NCI-H510A (cell line): ENCODE data around the gene DMAC2.
"Not testable (repeated sequence)": the region's sequence is repeated elsewhere in the genome, so short reads cannot be mapped to it uniquely, and the experiment has no call there.

ENCODE experiments used
- DNase-seq: peaks from one replicate; lab custom pipeline; 2025; lab: John Stamatoyannopoulos, UW

The DMAC2 gene

DNA sequence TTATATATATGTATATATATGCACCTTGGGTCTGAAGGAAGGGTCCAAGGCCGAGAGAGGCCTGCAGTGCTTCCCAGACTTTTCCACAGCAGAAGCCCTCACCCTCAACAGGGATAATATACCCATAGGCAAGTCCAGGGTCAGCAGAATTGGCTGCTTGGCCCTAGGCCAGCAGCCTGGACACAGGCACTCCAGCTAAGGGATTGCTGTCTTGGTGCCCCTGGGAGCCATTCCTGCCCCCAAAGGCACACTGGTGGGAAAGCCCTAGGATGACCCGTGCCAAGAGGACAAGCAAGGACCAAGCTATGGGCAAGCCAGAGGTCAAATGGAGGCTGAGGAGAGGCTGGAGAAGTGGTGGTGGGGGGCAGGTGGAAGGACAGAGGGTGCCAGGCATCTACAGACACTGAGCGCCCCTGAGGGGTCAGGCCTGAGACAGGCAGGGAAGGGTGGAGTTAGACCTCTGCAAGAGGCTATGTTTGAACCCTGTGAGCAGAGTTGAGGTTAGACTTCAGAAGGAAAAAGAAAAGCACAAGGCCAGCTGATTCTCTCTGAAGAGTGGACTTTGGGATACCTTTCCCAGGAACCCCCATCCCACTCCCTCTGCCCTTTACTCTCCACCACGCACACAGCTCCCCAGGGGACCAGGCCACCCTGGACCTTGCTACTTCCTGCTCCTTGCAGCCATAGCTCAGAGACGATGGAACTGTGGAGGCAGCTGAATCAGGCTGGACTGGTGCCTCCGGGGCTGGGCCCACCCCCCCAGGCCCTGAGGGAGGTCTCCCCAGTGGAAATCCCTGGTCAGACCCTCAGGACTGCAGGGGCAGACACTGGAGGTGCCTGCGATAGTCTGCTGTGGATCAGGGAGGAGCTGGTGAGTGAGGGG is 3.0 kb upstream of the DMAC2 start, which contains the start of gene ERICH4:
ERICH4 (plus strand) TSS at position 684 of the 883 bp plus-strand sequence; CDS start at position 698, 14 bp downstream.
- DNase-seq: no peak

DNA sequence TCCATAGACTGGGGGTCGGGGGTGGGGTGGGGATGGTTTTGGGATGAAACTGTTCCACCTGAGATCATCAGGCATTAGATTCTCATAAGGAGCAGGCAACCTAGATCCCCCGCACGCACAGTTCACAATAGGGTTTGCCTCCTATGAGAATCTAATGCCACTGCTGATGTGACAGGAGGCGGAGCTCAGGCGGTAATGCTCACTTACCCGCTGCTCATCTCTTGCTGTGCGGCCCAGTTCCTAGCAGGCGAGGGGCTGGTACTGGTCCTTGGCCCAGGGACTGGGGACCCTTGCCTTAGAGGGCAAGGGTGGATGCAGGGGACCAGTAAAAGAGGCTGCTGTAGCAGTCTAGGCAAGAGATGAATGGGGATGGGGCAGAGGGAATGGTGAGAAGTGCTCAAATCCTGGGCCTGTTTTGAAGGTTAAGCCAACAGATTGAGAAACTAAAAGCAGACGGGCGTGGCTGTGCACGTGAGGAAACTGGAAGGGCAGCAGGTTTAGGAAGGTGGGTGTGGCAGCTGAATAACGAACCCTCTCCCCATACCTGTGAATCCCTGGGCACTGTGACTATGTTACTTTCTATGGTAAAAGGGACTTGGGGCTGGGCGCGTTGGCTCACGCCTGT is 1.7 kb upstream of the DMAC2 start:
- DNase-seq: no peak

DNA sequence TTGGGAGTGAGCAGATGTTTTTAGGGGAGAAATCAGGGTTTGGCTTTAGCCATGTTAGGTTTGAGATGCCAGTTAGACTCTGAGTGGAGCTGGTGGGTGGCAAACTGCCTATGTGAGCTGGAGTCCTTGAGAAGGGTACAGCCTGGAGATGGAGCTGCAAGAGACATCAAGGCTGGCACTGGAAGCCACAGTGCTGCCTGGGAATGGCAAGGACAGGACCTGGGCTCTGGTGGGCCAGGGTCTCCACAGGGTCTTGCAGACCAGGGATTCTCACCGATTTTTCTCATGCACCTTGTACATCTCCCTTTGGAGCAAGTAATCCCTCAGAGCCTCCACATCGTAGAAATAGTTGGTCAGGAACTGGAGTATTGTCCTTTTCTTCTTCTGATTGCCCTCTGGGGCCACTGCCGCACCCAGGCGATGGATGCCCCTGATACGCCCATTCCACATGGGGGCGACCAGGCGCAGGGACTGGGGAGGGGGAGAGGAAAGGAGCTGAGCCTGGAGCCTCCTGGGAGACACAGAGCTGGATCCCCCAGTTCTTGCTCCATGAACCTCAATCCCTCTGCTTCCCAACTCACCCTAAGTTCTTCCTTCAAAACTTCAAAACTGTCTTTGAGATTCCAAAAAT is 1.7 kb downstream of the DMAC2 start:
- no peak for DNase-seq

DNA sequence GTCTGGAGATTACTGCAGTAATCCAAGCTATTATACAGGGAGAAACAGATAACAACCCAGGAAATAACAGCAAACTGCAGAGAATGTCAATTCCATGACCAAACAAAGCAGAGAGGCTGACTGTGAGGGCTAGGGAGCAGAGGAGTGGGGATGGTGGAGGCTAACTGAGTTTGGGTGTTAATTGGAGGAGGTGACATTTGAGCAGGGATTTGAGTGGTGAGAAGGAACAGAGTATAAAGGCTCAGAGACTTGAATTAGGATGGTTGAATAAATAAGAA is 3.1 kb downstream of the DMAC2 start:
- DNase-seq: no peak

- no peak for DNase-seq
Measured at GRCh38 chr19:41435936-41436673, 3.6 kb downstream of the DMAC2 start.

DNA sequence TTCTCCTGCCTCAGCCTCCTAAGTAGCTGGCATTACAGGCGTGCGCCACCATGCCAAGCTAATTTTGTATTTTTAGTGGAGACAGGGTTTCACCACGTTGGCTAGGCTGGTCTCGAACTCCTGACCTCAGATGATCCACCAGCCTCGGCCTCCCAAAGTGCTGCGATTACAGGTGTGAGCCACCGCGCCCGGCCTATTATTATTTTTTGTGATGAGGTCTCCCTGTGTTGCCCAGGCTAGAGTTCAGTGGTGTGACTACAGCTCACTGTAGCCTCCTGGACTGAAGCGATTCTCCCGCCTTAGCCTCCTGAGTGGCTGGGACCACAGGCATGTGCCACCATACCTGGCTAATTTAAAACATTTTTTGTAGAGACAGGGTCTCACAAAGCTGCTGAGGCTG is 4.3 kb downstream of the DMAC2 start:
- DNase-seq: not testable (repeated sequence)

- DNase-seq: no peak
Measured at GRCh38 chr19:41434450-41434849, 5.3 kb downstream of the DMAC2 start.

- no peak for DNase-seq
Measured at GRCh38 chr19:41433171-41433570, 6.5 kb downstream of the DMAC2 start.

DNA sequence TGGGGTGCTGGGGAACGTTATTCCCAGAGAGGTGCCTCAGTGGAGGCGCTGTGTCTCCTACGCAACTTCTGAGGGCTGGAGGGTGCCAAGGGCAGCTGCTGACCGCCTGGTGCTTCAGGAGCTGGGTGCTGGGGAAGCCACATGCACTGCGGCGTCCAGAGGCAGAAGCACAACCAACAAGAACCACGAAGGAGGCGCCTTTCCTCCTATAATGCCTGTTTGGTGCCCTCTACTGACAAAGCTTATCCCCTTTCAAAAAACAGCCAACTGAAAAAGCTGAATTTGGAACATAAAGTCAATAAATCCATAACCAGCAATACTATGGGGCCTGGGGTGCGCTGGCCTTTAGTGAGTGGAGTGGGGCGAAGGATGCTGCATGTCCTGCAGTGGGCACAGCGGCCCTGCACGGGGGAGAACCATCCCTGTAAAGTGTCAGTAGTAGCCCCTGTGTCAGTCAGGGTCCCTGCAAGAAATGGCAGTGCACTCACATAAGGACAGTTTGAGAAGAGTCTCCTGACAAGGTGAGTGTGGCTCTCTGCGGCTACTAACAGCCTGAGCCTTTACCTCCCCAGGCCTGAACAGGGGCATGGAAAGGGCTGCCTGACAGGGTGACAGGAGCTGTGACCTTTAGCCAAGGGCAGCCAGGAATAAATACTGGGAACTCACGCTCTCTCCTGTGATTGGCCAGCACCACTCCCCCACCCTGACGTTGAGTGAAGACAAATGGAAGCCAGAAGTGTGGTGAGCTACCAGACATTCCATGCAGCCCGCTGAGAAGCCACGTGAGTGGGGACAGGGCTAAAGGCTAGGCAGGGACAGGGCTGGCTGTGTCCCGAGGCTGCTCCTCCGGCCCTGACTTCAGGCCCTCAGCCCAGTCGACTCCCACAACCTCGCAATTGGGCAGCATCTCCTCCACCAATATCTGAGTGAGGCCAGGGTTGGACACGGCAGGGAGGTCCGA is 8.0 kb downstream of the DMAC2 start:
- no peak for DNase-seq

GRCh38 chr19:41430922-41431321 is 8.8 kb downstream of the DMAC2 start:
- DNase-seq: no peak

DNA sequence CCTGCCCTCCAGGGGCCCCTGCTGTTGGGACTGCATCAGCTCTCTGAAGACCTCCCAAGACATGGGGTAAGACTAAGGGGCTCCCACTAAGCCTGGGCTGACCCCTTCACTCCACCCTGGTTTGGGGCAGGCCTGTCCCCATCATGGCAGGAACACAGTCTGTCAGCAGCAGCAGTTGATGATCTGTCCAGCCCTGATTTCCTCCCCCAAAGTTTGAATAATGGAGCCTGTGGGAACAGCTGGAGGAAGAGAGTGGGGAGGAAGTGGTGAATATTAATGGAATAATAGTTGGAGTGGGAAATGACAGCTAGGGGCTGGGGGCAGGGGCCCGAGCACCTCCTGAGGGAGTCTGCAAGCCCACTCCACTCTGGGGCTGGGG is 11.2 kb downstream of the DMAC2 start:
- DNase-seq: no peak

- DNase-seq: peak; percentile 59
Measured at GRCh38 chr19:41427647-41428480, 11.8 kb downstream of the DMAC2 start.

- peak; percentile 95 for DNase-seq
Measured at GRCh38 chr19:41426952-41427646, 12.6 kb downstream of the DMAC2 start, which contains the start of gene B3GNT8. Gene B3GNT8, minus strand, starts transcription at chr19:41427374. Its CDS starts 596 bp downstream, at chr19:41426778.

DNA sequence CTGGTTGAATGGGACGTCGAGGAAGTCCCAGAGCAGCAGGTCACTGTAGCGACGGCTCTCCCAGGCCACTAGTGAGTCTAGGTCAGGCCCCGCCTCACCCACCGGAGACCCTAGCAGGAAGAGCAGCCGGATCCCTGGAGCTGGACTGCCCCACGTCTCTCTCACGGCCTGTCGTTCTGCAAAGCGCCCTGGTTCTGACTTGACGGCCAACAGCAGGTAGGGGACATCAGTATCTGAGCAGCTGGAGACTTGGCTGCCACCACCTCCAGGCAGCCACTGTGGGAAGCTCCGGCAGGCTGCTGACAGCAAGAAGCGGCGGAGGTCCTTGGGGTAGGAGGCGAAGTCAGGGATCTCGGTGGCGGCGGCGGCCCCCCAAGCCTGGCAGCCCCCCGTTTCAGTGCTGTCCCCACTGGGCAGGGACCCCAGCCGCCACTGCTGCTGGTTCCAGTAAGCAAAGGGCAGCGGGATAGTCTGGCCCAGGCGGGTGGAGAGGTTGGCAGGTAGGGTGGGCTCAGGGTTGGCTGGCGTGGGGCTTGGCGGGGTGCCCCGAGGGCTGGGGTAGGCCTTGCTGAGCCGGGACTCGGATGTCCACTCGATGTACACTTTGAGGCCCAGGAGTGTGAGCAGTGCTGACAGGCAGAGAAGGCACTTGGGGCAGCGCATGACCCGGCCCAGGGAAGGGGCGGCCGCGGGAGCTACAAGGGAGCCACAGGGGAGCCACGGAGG is 13.4 kb downstream of the DMAC2 start:
- no peak for DNase-seq

DNA sequence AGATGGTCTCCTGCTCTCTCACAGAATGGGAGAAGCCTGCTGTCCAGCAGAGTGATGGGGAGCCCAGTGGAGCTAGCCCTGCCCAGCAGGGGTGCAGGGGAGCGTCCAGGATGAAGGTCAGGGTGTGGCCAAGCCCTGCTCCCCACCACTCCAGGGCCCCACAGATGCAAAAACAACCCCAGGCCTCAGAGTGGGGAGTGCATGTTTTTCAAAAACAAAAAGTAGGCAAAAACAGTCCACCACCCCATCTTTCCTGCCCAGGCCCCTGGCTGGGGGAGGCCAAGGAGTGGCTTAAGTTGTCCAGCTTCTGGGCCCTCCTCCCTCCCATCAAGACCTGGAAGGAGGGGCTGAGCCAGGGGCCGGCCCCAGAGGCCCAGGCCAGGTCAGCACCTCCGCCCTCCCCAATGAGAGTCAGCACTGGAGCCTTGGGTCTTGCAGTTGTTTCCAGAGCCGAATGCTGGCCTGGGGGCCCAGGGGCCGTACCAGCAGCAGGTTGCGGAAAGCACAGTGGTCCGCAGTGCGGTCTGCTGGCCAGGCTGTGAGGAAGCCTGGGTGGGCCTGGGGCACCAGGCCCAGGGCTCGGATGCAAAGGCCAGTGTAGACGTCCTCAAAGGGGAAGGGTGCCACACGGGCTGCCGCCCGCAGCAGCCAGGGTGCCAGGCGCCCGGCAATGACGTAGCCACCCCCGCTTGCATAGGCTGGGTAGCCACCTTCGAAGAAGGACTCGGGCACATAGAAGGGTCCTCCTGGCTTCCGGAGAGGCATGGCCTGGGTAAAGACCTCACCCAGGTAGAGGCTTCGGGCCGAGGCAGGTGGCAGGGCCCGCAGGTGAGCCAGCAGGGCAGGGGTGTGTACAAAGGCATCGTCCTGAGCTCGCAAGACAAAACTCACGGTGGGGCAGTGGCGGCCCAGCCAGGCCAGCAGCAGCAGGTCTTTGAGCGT is 14.3 kb downstream of the DMAC2 start:
- no peak for DNase-seq

- no peak for DNase-seq
Measured at GRCh38 chr19:41424335-41425173, 15.2 kb downstream of the DMAC2 start.

DNA sequence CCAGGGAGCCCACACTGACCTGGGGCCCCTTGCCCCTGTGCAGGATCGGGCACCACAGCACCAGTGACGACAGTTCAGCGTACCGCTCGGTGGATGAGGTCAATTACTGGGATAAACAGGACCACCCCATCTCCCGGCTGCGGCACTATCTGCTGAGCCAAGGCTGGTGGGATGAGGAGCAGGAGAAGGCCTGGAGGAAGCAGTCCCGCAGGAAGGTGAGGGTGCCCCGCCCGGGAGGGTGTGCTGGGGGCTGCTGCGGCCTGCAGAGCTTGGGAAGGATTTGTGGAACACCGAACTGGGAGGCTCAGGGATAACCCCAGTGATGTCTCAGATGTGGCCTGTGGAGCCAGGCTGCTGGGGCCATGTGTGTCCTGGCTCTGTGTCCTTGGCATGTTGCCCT is 16.8 kb downstream of the DMAC2 start:
- no peak for DNase-seq
